ENCODE results near the gene FETUB. TPM values are rescaled to one million over a fixed set of nuclear protein-coding genes. Genes with fewer than 3 reads are reported as not detected.
A peak's percentile ranks its signal among the peaks of the same experiment; 100 is the strongest.

FETUB gene
- total RNA-seq, 1 donor from 2014 or later, result not detected

DNA sequence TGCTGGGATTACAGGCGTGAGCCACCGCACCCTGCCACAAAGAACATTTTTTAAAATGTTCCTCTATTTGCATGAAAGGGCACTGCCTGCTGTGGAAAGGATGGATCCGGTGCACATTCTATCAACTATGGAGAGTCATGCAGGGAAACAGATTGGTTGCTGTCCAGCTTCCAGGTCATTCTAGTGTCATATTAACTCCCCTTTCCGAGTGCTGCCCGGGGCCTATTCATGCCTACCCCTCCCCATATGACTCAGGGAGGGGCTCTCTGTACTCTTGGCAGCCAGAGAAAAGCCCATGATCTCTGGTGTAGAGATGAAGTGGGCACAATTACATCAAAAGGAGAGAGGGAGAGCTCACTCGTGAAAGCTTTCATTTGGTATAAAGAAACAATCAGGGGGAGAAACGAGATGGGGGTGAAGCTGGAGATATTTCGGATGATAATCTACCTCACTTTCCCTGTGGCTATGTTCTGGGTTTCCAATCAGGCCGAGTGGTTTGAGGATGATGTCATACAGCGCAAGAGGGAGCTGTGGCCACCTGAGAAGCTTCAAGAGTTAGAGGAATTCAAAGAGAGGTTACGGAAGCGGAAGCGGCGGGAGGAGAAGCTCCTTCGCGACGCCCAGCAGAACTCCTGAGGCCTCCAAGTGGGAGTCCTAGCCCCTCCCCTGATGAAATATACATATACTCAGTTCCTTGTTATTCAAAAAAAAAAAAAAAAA lies 43.5 kb upstream of the FETUB start:
- intact Hi-C loops (cut with DNase I), result no loop called here
- H3K27me3 ChIP-seq, result no peaks in the 10 kb centered on the region
- ATAC-seq (peak; percentile 87), DNase-seq (peak; percentile 71)
- H3K27ac ChIP-seq, result no peak overlapping the region
- H3K4me1 ChIP-seq, result no peaks in the 10 kb centered on the region
- TF ChIP-seq, protein P1, sequence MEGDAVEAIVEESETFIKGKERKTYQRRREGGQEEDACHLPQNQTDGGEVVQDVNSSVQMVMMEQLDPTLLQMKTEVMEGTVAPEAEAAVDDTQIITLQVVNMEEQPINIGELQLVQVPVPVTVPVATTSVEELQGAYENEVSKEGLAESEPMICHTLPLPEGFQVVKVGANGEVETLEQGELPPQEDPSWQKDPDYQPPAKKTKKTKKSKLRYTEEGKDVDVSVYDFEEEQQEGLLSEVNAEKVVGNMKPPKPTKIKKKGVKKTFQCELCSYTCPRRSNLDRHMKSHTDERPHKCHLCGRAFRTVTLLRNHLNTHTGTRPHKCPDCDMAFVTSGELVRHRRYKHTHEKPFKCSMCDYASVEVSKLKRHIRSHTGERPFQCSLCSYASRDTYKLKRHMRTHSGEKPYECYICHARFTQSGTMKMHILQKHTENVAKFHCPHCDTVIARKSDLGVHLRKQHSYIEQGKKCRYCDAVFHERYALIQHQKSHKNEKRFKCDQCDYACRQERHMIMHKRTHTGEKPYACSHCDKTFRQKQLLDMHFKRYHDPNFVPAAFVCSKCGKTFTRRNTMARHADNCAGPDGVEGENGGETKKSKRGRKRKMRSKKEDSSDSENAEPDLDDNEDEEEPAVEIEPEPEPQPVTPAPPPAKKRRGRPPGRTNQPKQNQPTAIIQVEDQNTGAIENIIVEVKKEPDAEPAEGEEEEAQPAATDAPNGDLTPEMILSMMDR (IDR thresholded peaks at IDR 0.05), result no peak
- H3K9me3 ChIP-seq, result no peaks in the 10 kb centered on the region
- H3K4me3 ChIP-seq, result no peak overlapping the region
- no peaks in the 10 kb centered on the region for H3K36me3 ChIP-seq

DNA sequence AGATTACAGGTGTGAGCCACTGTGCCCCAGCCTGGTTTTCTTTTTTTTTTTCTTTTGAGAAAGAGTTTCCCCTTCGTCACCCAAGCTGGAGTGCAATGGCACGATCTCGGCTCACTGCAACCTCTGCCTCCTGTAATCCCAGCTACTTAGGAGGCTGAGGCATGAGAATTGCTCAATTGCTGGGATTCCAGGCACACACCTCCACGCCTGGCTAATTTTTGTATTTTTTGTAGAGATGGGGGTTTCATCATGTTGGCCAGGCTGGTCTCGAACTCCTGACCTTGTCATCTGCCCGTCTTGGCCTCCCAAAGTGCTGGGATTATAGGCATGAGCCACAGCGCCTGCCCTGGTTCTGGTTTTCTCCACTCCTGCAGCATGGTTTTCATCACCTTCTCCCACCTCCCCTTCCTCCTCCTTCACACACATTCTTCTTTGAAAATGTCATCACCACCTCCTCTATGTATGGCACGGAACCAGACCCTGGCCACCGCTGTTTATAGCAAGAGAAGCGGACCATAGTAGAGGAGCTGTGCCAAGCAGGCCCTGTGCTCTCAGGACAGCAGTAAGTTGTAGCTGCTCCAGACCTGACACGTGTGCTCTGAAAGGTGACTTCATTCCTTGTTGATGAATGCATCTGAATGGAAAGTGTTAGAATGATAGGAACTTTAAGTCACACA lies 42.0 kb upstream of the FETUB start:
- intact Hi-C loops (cut with DNase I), result no loop called here
- no peak overlapping the region for H3K27ac ChIP-seq
- H3K36me3 ChIP-seq, result no peaks in the 10 kb centered on the region
- no peak for DNase-seq
- H3K4me1 ChIP-seq, result no peaks in the 10 kb centered on the region
- ATAC-seq, result peak; percentile 68
- H3K4me3 ChIP-seq, result no peak overlapping the region
- no peaks in the 10 kb centered on the region for H3K9me3 ChIP-seq
- TF ChIP-seq, protein P1 (IDR thresholded peaks at IDR 0.05), result no peak
- H3K27me3 ChIP-seq, result no peaks in the 10 kb centered on the region

DNA sequence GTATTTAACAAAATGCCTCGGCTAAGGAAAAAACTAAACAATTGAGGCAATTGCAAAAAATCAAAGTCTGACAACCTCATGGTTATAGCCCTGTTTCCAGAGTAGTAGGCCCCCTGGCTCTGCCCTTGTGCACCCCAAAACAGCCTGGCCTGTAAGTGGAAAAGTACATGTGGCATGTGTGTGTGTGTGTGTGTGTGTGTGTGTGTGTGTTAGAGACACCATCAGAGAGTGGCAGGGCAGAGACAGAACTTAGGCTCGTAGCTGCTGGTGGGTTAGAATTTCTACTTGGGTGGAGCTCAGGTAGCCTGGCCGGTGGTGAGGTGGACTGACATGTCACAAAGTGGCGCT lies 41.4 kb upstream of the FETUB start:
- intact Hi-C loops (cut with DNase I), result no loop called here
- ATAC-seq, result no peak
- Histone ChIP-seq H3K4me1 (no peaks in the 10 kb centered on the region), H3K27ac (no peak overlapping the region), H3K27me3 (no peaks in the 10 kb centered on the region), H3K4me3 (no peak overlapping the region), H3K36me3 (no peaks in the 10 kb centered on the region), H3K9me3 (no peaks in the 10 kb centered on the region)
- DNase-seq, result no peak
- TF ChIP-seq, protein P1 (IDR thresholded peaks at IDR 0.05), result no peak

DNA sequence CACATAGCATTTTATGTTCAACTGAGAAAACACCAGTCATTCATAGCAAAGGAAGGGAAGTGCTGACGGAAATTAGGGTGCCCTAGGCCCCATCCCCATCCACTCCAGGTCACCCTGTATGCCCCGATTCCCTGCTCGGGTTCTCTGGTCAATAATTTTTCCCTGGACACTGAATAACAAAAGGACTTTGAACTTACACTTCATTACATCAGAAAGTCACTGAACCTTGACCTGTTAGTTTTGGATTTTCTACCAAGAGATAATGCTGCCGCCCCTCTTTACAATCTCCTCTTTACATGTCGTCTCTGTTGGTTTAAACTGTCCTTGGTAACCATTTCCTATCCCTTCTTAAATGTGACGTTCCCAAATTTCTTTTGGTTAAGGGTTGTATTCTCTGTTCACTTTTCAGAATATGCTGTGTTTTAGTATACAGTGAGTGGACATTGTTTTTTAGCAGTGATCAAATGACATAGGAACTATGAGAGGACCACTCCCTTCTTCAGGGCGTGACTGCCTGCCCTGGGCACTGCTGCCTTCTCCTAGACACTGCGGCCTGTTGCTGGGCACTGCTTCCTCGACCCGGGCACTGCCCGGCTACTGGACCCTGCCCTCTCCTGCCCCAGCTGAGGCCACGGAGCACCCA lies 40.9 kb upstream of the FETUB start:
- Histone ChIP-seq H3K4me1 (no peaks in the 10 kb centered on the region), H3K4me3 (no peak overlapping the region), H3K27me3 (no peaks in the 10 kb centered on the region), H3K27ac (no peak overlapping the region), H3K36me3 (no peaks in the 10 kb centered on the region), H3K9me3 (no peaks in the 10 kb centered on the region)
- DNase-seq (no peak), ATAC-seq (no peak)
- TF ChIP-seq, protein P1 (IDR thresholded peaks at IDR 0.05), result no peak
- intact Hi-C loops (cut with DNase I), result no loop called here

DNA sequence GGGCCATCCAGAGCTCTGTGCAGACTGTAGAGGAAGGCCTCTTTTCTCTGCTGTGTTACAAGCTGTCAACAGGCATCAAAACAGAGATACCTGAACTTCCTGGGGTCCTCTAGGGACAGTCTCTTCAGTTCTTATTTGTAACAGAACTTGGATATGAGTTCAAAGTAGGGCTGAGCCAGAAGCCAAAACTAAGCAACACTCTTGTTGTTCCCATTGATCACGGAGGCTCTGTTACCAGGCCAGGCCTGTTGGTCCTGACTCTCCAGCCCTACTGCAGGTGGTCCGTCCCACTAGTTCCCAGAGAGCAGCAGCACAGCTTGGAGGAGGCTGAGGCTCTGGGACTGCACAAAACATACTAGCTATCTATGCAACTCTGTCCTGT lies 40.4 kb upstream of the FETUB start:
- TF ChIP-seq, protein P1 (IDR thresholded peaks at IDR 0.05), result no peak
- intact Hi-C loops (cut with DNase I), result no loop called here
- Histone ChIP-seq H3K4me3 (no peak overlapping the region), H3K4me1 (no peaks in the 10 kb centered on the region), H3K27ac (no peak overlapping the region), H3K36me3 (no peaks in the 10 kb centered on the region), H3K27me3 (no peaks in the 10 kb centered on the region), H3K9me3 (no peaks in the 10 kb centered on the region)
- DNase-seq (no peak), ATAC-seq (no peak)

Data from upper lobe of right lung (tissue), 1 donor.